Stimulated activated naive CD8-positive, alpha-beta T cell treated with anti-CD3 and anti-CD28 coated beads, Interleukin-15, Interleukin-2, amounts not matched to agents 100 U/mL and 50 U/mL, for 24 hours (primary cell): ENCODE data around the gene RABL6.
"Not testable (repeated sequence)": the region's sequence is repeated elsewhere in the genome, so short reads cannot be mapped to it uniquely, and the experiment has no call there.

Experiments
- ATAC-seq: fragments of 150-1000 bp; cut with Tn5 transposase; one replicate; pipeline ENCODE4 v1.10.0; 2021
- DNase-seq: peaks from one replicate; pipeline ENCODE4 v3.0.0; 2021

Gene RABL6

GRCh38 chr9:136857166-136857565 is 49.4 kb downstream of the RABL6 start:
- DNase-seq: no peak
- ATAC-seq: no peak

GRCh38 chr9:136857581-136858412 is 50.0 kb downstream of the RABL6 start:
- ATAC-seq (no peak), DNase-seq (no peak)

- DNase-seq: no peak
- no peak for ATAC-seq
Observed at GRCh38 chr9:136858452-136858843, 50.7 kb downstream of the RABL6 start.

GRCh38 chr9:136858844-136859757 is 51.4 kb downstream of the RABL6 start:
- no peak for DNase-seq
- ATAC-seq: no peak

GRCh38 chr9:136860529-136860928 is 52.8 kb downstream of the RABL6 start:
- ATAC-seq (no peak), DNase-seq (no peak)

GRCh38 chr9:136860933-136861873 is 53.5 kb downstream of the RABL6 start:
- no peak for DNase-seq
- ATAC-seq: no peak

- ATAC-seq: no peak
- DNase-seq: no peak
Observed at GRCh38 chr9:136861874-136862457, 54.2 kb downstream of the RABL6 start.

GRCh38 chr9:136862849-136863622 is 55.3 kb downstream of the RABL6 start:
- ATAC-seq (no peak), DNase-seq (no peak)

- DNase-seq: no peak
Observed at GRCh38 chr9:136863623-136864273, 56.0 kb downstream of the RABL6 start.

GRCh38 chr9:136865041-136865767 is 57.5 kb downstream of the RABL6 start:
- DNase-seq (no peak), ATAC-seq (no peak)

More at GRCh38 chr9:136863623-136864273, 56.0 kb downstream of the RABL6 start:
- no peak for ATAC-seq

GRCh38 chr9:136865768-136866103 is 58.0 kb downstream of the RABL6 start:
- ATAC-seq (peak; percentile 14), DNase-seq (peak; percentile 37)

GRCh38 chr9:136866898-136867421 is 59.2 kb downstream of the RABL6 start:
- DNase-seq, ATAC-seq: not testable (repeated sequence)

- DNase-seq: no peak
- ATAC-seq: no peak
Observed at GRCh38 chr9:136867480-136867879, 59.7 kb downstream of the RABL6 start.

- DNase-seq (no peak), ATAC-seq (no peak)
Observed at GRCh38 chr9:136867917-136868316, 60.2 kb downstream of the RABL6 start.

- DNase-seq (no peak), ATAC-seq (no peak)
Observed at GRCh38 chr9:136868644-136869043, 60.9 kb downstream of the RABL6 start.

GRCh38 chr9:136869611-136870010 is 61.9 kb downstream of the RABL6 start:
- ATAC-seq, DNase-seq: not testable (repeated sequence)

- no peak for DNase-seq
- ATAC-seq: no peak
Observed at GRCh38 chr9:136875155-136875554, 67.4 kb downstream of the RABL6 start.

GRCh38 chr9:136876476-136876875 is 68.7 kb downstream of the RABL6 start:
- no peak for DNase-seq
- ATAC-seq: no peak

GRCh38 chr9:136880651-136881050 is 72.9 kb downstream of the RABL6 start:
- DNase-seq: no peak
- no peak for ATAC-seq
